H9 (cell line): ENCODE measurements around the gene SLC17A2. TPM values are rescaled to one million over a fixed set of nuclear protein-coding genes. Genes with fewer than 3 reads are reported as not detected.

Experiments used
- DNase-seq: peaks from one replicate; pipeline ENCODE4 v3.0.0-alpha.2; 2017
- H2AFZ ChIP-seq: one replicate; pipeline ENCODE4 v1.6.1; 2013; ENCODE audit warnings: mild to moderate bottlenecking, low read length, control low read depth, moderate library complexity
- H2AK5ac ChIP-seq: 2 replicates; pipeline ENCODE4 v1.6.1; 2013; ENCODE audit warnings: low read length, control low read depth, mixed read lengths; ENCODE audit not compliant: insufficient read length
- H2BK120ac ChIP-seq: one replicate; pipeline ENCODE4 v1.6.1; 2013; ENCODE audit warnings: low read depth, mild to moderate bottlenecking, low read length, control low read depth, inconsistent platforms; ENCODE audit not compliant: poor library complexity, severe bottlenecking
- H2BK12ac ChIP-seq: 2 replicates; pipeline ENCODE4 v1.6.1; 2013; ENCODE audit warnings: low read length, control low read depth, mixed read lengths, low read depth; ENCODE audit not compliant: insufficient read length
- H2BK15ac ChIP-seq: 2 replicates; pipeline ENCODE4 v1.6.1; 2013; ENCODE audit warnings: low read depth, low read length, control low read depth
- H2BK20ac ChIP-seq: one replicate; pipeline ENCODE4 v1.6.1; 2013; ENCODE audit warnings: low read depth, mild to moderate bottlenecking, low read length, control low read depth, inconsistent platforms; ENCODE audit not compliant: poor library complexity, severe bottlenecking
- H2BK5ac ChIP-seq: 2 replicates; pipeline ENCODE4 v1.6.1; 2013; ENCODE audit warnings: low read length, control low read depth, mixed read lengths; ENCODE audit not compliant: insufficient read length
- H3K14ac ChIP-seq: 2 replicates; pipeline ENCODE4 v1.6.1; 2013; ENCODE audit warnings: low read length, control low read depth; ENCODE audit not compliant: insufficient read depth
- H3K18ac ChIP-seq: 2 replicates; pipeline ENCODE4 v1.6.1; 2013; ENCODE audit warnings: low read depth, mild to moderate bottlenecking, mixed read lengths, low read length, control low read depth; ENCODE audit not compliant: insufficient read length
- H3K23ac ChIP-seq: 2 replicates; pipeline ENCODE4 v1.6.1; 2013; ENCODE audit warnings: low read length, control low read depth, mixed read lengths, low read depth; ENCODE audit not compliant: insufficient read length
- H3K23me2 ChIP-seq: 2 replicates; pipeline ENCODE4 v1.6.1; 2013; ENCODE audit warnings: low read depth, mild to moderate bottlenecking, mixed read lengths, low read length, control low read depth; ENCODE audit not compliant: insufficient read length, poor library complexity, severe bottlenecking
- H3K27ac ChIP-seq: 2 replicates; pipeline ENCODE4 v1.5.1; 2013; ENCODE audit warnings: low read length, control low read depth, mixed read lengths, low read depth; ENCODE audit not compliant: insufficient read length
- H3K27me3 ChIP-seq: 2 replicates; pipeline ENCODE4 v1.6.1; 2013; ENCODE audit warnings: low read length, control low read depth, inconsistent platforms; ENCODE audit not compliant: insufficient read depth
- H3K4ac ChIP-seq: 2 replicates; pipeline ENCODE4 v1.6.1; 2013; ENCODE audit warnings: low read depth, mild to moderate bottlenecking, control low read depth, inconsistent platforms, low read length, moderate library complexity
- H3K4me1 ChIP-seq: 2 replicates; pipeline ENCODE4 v1.6.1; 2013; ENCODE audit warnings: low read length, control low read depth, inconsistent platforms; ENCODE audit not compliant: insufficient read depth
- H3K4me2 ChIP-seq: 2 replicates; pipeline ENCODE4 v1.6.1; 2013; ENCODE audit warnings: low read length, control low read depth, mixed read lengths; ENCODE audit not compliant: insufficient read length, insufficient read depth
- H3K56ac ChIP-seq: 2 replicates; pipeline ENCODE4 v1.6.1; 2013; ENCODE audit warnings: low read depth, mild to moderate bottlenecking, mixed read lengths, low read length, control low read depth; ENCODE audit not compliant: insufficient read length
- H3K79me1 ChIP-seq: 2 replicates; pipeline ENCODE4 v1.6.1; 2013; ENCODE audit warnings: low read depth, mild to moderate bottlenecking, moderate library complexity, low read length, control low read depth, inconsistent platforms; ENCODE audit not compliant: insufficient read depth, poor library complexity, severe bottlenecking
- H3K79me2 ChIP-seq: 2 replicates; pipeline ENCODE4 v1.6.1; 2013; ENCODE audit warnings: low read length, control low read depth, inconsistent platforms; ENCODE audit not compliant: insufficient read depth
- H3K9ac ChIP-seq: 2 replicates; pipeline ENCODE4 v1.6.1; 2013; ENCODE audit warnings: low read length, control low read depth, mixed read lengths; ENCODE audit not compliant: insufficient read length; ENCODE audit errors: extremely low read depth
- H3K9me3 ChIP-seq: one replicate; pipeline ENCODE4 v1.6.1; 2013; ENCODE audit warnings: low read depth, low read length, inconsistent platforms; ENCODE audit not compliant: control insufficient read depth
- H3T11ph ChIP-seq: one replicate; pipeline ENCODE4 v1.6.1; 2013; ENCODE audit warnings: mild to moderate bottlenecking, low read length, control low read depth, inconsistent platforms
- H4K20me1 ChIP-seq: one replicate; pipeline ENCODE4 v1.6.1; 2013; ENCODE audit not compliant: control insufficient read depth, insufficient read length, insufficient read depth
- H4K5ac ChIP-seq: 2 replicates; pipeline ENCODE4 v1.6.1; 2013; ENCODE audit warnings: low read depth, mild to moderate bottlenecking, mixed read lengths, low read length, control low read depth; ENCODE audit not compliant: insufficient read length
- H4K8ac ChIP-seq: replicated peaks from 2 replicates; pipeline ENCODE4 v1.6.1; 2013; ENCODE audit warnings: low read length, control low read depth, mixed read lengths, low read depth; ENCODE audit not compliant: insufficient read length
- H4K91ac ChIP-seq: 2 replicates; pipeline ENCODE4 v1.6.1; 2013; ENCODE audit warnings: low read depth, mild to moderate bottlenecking, moderate library complexity, mixed read lengths, low read length, control low read depth; ENCODE audit not compliant: insufficient read length
- H3K27ac Mint-ChIP-seq, 3 experiments: 2 replicates in 2 of 3; 3 replicates in 1 of 3; pipeline ENCODE4 v1.8.0; 2020 to 2021; ENCODE audit warnings: mixed read lengths in 3 of 3, mild to moderate bottlenecking in 1 of 3, moderate library complexity in 1 of 3
- H3K27me3 Mint-ChIP-seq: 2 replicates; pipeline ENCODE4 v1.8.0; 2021; ENCODE audit warnings: low read depth, mild to moderate bottlenecking, moderate library complexity, mixed read lengths
- H3K36me3 Mint-ChIP-seq, 3 experiments: 2 replicates in 2 of 3; 3 replicates in 1 of 3; pipeline ENCODE4 v1.8.0; 2020 to 2021; ENCODE audit warnings: low read depth in 3 of 3, mixed read lengths in 3 of 3; ENCODE audit not compliant: insufficient read depth in 1 of 3
- H3K4me1 Mint-ChIP-seq, 2 experiments: 2 replicates each; pipeline ENCODE4 v1.8.0; 2020; ENCODE audit warnings: mixed read lengths in 2 of 2
- H3K4me3 Mint-ChIP-seq, 2 experiments: 2 replicates in 1 of 2; 3 replicates in 1 of 2; pipeline ENCODE4 v1.8.0; 2020 to 2021; ENCODE audit warnings: mild to moderate bottlenecking in 2 of 2, mixed read lengths in 2 of 2, moderate library complexity in 1 of 2
- H3K9me3 Mint-ChIP-seq, 2 experiments: 2 replicates in 1 of 2; 3 replicates in 1 of 2; pipeline ENCODE4 v1.8.0; 2020; ENCODE audit warnings: mild to moderate bottlenecking in 2 of 2, mixed read lengths in 2 of 2, moderate library complexity in 1 of 2
- CTCF ChIP-seq: fragments of 200-600 bp; sonication (generic); conservative IDR thresholded peaks from 3 replicates; pipeline ENCODE4 v1.8.0; 2021; ENCODE audit warnings: antibody characterized with exemption, mild to moderate bottlenecking
- WGBS: extraction: QIAGEN DNeasy Blood & Tissue Kit; methylation state at CpG from one replicate; pipeline ENCODE4 v1.1.7; 2013; ENCODE audit warnings: missing lambda C conversion rate, low lambda C conversion rate, mixed read lengths; ENCODE audit not compliant: insufficient read length; ENCODE audit errors: extremely low coverage; 5-methylcytosine and 5-hydroxymethylcytosine counted together
- total RNA-seq: library from RNA; stranded (reverse); gene quantifications from 2 replicates; pipeline ENCODE4 v1.2.1, GENCODE V29; 2021

Gene SLC17A2
- total RNA-seq, 1 experiment from 2014 or later = not detected

DNA sequence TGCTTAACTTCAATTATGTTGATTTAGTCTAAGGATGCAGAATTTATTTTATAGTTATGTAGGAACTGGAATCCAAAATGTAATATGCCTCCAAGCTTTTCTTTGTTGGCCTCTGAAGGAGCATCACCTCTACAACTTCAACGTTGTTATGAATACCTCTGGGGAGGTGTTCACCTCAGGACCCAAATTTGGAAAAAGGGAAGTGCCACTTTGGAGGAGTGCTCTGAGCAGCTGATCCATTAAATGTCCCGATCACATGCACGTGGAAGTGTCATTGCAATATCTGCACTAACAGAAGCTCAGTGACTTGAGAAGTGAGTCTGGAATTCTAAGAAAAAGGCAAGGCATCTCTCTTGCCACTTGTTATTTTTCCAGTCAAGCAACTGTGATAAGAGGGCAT lies 34.2 kb downstream of the SLC17A2 start:
- H3K27me3 Mint-ChIP-seq = no peaks in the 10 kb centered on the region

More for the DNA sequence above, 34.2 kb downstream of the SLC17A2 start:
- Histone ChIP-seq H3K56ac (no peak overlapping the region), H2BK15ac (no peak overlapping the region), H2AK5ac (no peak overlapping the region), H2BK20ac (no peak overlapping the region), H3K79me2 (no peaks in the 10 kb centered on the region), H3K9ac (no peak overlapping the region), H3K9me3 (no peaks in the 10 kb centered on the region), H4K8ac (no peak overlapping the region), H3K23ac (no peak overlapping the region), H4K20me1 (no peaks in the 10 kb centered on the region), H3K79me1 (no peaks in the 10 kb centered on the region), H2BK12ac (no peak overlapping the region), H3K27me3 (no peaks in the 10 kb centered on the region), H3K4ac (no peak overlapping the region), H2BK5ac (no peak overlapping the region), H4K5ac (no peak overlapping the region), H3K23me2 (no peaks in the 10 kb centered on the region), H3K4me2 (no peak overlapping the region), H2AFZ (no peak overlapping the region), H3K18ac (no peak overlapping the region), H4K91ac (no peak overlapping the region), H3K27ac (no peak overlapping the region), H3T11ph (no peak overlapping the region), H3K4me1 (peaks cover 5% of the 10 kb centered on the region; the same call in 1 of the 2 replicates), H3K14ac (no peak overlapping the region), H2BK120ac (no peak overlapping the region)
- no peak for TF ChIP-seq CTCF
- Mint-ChIP-seq H3K4me1 (peaks cover 23% of the 10 kb centered on the region in 2 experiments), H3K27ac (no peak overlapping the region), H3K9me3 (no peaks in the 10 kb centered on the region), H3K36me3 (no peaks in the 10 kb centered on the region), H3K4me3 (no peak overlapping the region)
- WGBS = no CpG with 5 or more reads among the region's 3 CpGs
- no peak for DNase-seq
